NCI-H1930 (cell line): ENCODE results near the gene ACTN4.
"Not testable (repeated sequence)": the region's sequence is repeated elsewhere in the genome, so short reads cannot be mapped to it uniquely, and the experiment has no call there.

ENCODE experiments used
- DNase-seq, 2 experiments: peaks; one replicate each; lab custom pipeline; 2025; lab: John Stamatoyannopoulos, UW

Gene ACTN4

GRCh38 chr19:38647368-38647965, at the start of gene ACTN4:
Gene ACTN4 (plus strand): TSS chr19:38647649. CDS start chr19:38647746, 97 bp downstream.
- peak; percentile 97 to 99 for DNase-seq

- no peak for DNase-seq
Measured at GRCh38 chr19:38599722-38600121, 47.7 kb upstream of the ACTN4 start.

GRCh38 chr19:38602856-38603255, 44.6 kb upstream of the ACTN4 start:
- DNase-seq = not testable (repeated sequence)

- DNase-seq = no peak
Measured at GRCh38 chr19:38606131-38606530, 41.3 kb upstream of the ACTN4 start.

DNA sequence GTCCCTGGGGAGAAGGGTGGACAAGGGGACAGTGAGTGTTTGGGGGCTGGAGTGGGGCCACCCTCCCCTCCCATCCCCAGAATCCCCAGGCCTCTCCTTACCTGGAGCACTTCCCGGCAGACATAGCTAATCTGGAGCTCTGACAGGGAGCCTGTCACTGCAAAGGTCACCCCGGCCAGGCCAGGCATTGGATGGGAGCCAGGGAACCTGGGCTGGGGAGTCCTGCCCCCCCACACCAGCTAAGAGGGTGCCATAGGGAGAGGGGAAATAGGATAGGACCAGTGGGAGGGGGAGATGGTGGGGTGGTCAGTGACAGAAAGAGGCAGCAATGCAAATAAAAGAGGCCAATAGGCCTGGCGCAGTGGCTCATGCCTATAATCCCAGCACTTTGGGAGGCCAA, 33.2 kb upstream of the ACTN4 start:
- DNase-seq = no peak

DNA sequence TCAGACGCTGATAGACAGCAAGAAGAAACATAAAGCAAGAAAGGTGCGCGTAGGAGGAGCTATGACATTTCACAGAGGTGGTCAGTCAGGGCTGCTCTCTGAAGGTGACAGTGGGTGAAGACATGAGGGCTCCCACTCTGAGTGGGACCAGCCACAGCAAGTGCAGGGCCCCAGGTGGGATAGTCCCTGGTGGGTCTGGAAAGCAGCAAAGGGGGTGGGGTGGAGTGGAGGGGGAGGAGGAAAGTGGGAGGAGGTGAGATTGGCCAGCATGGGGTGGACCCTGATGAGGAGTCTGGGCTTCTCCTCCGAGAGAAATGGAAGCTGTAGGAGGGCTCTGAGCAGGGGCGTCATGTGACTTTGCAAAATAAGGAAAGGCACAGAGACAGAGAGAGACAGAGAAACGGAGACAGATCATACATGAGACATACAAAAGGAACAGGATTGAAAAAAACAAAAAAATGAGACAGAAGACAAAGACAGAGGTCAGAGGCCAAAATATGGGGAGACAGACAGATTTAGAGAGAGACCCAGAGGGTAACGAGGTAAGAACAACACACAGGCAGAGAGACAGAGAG, 32.4 kb upstream of the ACTN4 start:
- no peak for DNase-seq

- no peak for DNase-seq
Measured at GRCh38 chr19:38616265-38616664, 31.2 kb upstream of the ACTN4 start.

- DNase-seq = no peak
Measured at GRCh38 chr19:38617283-38617763, 30.1 kb upstream of the ACTN4 start.

- DNase-seq = peak; percentile 23 to 37
Measured at GRCh38 chr19:38617764-38618589, 29.5 kb upstream of the ACTN4 start, which contains the start of gene MAP4K1. Gene MAP4K1 (minus strand): TSS chr19:38617953. CDS start chr19:38617895, 58 bp downstream.

GRCh38 chr19:38618590-38619360, 28.7 kb upstream of the ACTN4 start, which contains the start of gene EIF3K:
Gene EIF3K (plus strand): TSS chr19:38619188. CDS start chr19:38619269, 81 bp downstream.
- peak; percentile 99 to 100 for DNase-seq

- DNase-seq = no peak
Measured at GRCh38 chr19:38619361-38620174, 27.9 kb upstream of the ACTN4 start.

DNA sequence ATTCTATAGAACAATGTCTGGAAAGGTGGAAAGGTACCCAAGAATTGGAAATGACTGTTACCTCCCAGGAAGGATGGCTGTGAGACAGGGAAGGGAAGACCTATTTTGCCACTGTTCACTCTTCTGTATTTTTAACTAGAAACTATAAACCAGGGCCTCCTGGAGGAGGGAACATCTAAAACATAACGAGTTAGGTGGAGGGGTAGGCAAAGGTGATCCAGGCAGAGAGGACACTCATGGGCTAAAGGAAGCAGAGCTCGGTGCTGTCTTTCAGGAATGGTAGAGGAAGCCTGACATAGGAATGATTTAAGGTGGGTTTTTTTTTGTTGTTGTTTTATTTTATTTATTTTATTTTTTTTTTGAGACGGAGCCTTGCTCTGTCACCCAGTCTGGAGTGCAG, 22.6 kb upstream of the ACTN4 start:
- DNase-seq = no peak

DNA sequence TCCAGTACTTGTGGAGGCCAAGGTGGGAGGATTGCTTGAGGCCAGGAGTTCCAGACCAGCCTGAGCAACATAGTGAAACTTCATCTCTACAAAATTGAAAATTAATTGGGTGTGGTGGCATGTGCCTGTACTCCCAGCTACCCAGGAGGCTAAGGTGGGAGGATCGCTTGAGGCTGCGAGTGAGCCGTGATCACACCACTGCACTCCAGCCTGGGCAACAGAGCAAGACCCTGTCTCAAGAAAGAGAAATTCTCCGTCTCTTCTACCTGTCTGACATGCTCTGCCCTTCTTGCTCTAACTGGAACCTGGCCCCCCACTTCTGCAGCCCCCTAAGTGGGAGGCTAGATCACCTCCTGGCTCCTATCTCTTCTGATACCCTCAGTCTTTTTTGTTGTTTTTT, 21.0 kb upstream of the ACTN4 start:
- DNase-seq = no peak

DNA sequence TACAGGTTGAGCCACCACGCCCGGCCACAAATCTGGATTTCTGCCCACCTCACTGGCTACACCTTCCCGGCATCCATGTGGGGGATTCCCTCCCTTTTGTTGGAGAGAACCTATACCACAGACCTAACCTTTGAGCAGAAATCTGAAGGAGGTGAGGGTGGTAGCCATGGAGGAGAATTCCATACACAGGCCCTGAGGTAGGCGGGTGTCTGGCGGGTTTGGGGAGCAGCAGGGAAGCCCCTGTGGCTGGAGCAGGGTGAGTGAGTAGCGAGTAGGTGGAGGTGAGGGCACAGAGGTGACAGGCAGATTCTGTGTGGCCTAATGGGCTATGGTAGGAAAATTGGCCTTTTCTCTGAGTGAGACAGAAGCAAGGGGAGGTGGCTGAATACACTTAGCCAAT, 17.9 kb upstream of the ACTN4 start:
- DNase-seq = no peak

DNA sequence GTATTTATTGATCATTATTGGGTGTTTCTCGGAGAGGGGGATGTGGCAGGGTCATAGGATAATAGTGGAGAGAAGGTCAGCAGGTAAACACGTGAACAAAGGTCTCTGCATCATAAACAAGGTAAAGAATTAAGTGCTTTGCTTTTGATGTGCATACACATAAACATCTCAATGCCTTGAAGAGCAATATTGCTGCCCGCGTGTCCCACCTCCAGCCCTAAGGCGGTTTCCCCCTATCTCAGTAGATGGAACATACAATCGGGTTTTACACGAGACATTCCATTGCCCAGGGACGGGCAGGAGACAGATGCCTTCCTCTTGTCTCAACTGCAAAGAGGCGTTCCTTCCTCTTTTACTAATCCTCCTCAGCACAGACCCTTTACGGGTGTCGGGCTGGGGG, 16.1 kb upstream of the ACTN4 start:
- DNase-seq = not testable (repeated sequence)

DNA sequence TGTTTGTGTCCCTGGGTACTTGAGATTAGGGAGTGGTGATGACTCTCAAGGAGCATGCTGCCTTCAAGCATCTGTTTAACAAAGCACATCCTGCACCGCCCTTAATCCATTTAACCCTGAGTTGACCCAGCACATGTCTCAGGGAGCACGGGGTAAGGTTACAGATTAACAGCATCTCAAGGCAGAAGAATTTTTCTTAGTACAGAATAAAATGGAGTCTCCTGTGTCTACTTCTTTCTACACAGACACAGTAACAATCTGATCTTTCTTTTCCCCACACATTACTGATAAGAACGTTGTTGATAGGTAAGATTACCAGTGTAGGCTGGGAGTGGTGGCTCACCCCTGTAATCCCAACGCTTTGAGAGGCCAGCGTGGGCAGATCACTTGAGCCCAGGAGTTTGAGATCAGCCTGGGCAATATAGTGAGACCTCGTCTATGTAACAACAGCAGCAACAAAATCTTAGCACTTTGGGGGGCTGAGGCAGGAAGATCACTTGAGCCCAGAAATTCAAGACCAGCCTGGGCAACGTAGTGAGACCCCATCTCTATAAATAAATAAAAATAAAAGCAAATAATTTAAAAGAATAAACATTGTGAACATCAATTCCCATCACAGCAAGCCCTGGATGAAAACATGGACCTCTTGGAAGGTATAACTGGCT, 15.5 kb upstream of the ACTN4 start:
- DNase-seq = not testable (repeated sequence)

GRCh38 chr19:38632476-38633213, 14.8 kb upstream of the ACTN4 start:
- no peak for DNase-seq

DNA sequence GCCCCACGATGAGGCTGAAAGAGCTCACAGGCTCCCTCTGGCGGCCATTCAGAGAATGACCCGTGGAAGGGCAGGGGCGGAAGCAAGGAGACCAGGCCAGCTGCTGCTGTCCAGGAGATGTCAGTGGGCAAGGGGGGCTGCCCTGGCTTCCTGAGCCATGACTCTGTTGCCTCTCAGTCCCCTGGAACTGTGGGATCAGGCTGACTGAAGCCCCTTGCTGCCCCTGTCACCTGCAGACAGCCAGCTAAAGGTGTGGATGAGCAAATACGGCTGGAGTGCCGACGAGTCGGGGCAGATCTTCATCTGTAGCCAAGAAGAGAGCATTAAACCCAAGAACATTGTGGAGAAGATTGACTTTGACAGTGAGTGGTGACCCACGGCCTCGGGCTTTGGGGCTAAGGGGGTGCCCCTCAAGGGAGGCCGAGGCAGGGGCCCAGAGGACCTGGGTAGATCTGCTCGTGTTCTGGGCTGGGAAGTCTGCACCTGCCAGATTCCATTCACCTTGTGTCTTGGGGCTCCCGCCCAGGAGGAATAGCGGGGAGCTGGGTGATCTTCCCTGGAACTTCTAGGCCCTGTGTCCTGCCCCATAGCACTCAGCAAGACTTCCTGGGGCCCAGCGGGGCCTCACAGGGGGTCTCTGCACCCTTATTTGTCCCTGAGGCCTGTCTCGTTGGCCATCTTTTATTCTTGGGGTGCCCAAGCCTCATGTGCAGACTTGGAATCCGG, 12.5 kb upstream of the ACTN4 start:
- DNase-seq = peak in 1 of 2 experiments; percentile 44
